Activated gamma-delta T cell (primary cell): ENCODE results near the gene THAP2.
A peak's percentile ranks its signal among the peaks of the same experiment; 100 is the strongest.
"Not testable (repeated sequence)": the region's sequence is repeated elsewhere in the genome, so short reads cannot be mapped to it uniquely, and the experiment has no call there.

ENCODE experiments used
- DNase-seq: peaks from one replicate; lab custom pipeline; 2025; lab: John Stamatoyannopoulos, UW

Gene THAP2

DNA sequence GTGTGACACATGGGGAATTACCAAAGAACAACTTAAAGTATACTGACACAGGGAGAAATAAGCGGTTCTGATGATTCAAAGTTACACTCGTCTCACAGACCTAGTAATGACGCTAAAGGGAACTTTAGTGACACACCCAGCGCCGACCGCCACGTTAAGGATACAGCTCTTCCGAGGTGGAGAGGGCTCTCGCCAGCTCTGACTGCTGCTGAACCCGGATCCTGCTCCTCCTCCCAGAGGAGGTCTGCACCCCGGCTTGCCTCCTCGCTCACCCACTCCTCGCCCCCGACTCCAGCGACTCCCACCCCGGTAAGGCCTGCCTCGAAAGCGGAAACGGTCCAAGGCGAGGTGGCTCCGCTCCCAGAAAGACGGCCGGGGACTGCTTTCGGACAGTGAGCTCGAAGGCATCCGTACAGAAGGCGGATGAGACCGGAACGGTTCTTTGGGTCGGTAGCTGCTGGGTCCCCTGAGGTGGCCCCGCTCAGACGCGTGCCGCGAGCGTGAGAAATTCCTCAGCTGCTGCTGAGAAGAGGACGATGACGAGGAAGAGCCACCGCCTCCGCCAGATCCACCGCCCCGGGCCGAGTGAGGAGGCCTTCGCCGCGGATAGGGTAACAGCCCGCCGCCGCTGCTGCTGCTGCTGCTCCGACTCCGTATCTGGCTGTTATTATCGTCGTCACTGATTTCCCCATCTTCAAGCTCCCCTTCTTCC, 1.1 kb upstream of the THAP2 start:
- DNase-seq: peak; percentile 48

DNA sequence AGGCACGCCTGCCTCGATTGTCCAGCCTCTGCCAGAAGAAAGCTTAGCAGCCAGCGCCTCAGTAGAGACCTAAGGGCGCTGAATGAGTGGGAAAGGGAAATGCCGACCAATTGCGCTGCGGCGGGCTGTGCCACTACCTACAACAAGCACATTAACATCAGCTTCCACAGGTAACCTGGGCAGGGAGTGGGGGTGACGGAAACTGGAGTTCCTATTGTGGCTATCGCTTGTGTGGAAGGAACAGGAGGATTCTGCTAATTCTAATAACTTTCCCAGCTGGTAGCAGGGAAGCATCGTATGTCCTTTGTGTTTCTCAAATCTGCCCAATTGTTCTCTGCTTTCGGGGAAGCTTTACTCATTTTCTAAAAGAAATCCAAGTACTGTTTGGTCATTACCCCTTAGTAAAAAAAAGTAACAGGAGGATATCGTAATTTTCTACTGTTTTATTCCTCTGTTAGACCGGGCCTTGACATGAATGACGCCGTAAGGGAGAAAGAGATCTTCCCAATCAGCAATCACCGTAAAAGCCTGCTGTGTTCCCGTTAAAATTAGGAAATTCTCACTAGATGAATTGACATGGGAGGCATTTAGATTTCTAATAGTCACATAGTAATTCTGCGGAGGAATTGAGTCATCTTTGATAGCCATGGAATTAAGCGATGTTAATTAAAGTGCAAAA, 449 bp downstream of the THAP2 start:
- DNase-seq: peak; percentile 14

DNA sequence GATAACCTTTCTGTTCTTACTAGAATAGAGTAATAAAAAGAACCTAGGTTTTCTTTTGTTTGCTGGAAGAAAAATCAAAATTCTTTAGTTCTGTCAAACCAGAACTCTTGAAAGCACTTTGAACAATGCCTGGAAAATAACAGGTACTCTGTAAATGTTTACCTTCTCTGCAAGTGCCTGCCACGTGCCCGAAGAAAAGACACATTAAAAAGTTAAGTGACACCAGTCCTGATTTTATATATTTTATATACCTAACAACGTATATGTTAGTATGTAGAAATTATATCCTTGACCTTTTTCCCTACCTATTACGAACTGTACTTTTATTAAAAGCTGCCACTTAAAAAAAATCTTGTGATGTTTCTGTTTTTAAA, 976 bp downstream of the THAP2 start:
- no peak for DNase-seq

DNA sequence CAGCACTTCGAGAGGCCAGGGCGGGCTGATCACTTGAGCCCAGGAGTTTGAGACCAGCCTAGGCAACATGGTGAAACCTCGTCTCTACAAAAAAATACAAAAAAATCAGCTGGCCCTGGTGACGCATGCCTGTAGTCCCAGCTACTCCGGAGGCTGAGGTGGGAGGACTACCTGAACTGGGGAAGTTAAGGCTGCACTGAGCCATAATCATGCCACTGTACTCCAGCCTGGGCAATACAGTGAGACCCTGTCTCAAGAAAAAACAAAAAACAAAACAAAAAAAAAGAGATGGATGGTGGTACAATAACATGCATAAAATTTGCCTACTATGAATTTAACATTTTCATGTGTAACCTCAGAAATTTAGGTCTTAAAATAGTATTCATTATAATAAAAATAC, 2.2 kb downstream of the THAP2 start:
- no peak for DNase-seq

DNA sequence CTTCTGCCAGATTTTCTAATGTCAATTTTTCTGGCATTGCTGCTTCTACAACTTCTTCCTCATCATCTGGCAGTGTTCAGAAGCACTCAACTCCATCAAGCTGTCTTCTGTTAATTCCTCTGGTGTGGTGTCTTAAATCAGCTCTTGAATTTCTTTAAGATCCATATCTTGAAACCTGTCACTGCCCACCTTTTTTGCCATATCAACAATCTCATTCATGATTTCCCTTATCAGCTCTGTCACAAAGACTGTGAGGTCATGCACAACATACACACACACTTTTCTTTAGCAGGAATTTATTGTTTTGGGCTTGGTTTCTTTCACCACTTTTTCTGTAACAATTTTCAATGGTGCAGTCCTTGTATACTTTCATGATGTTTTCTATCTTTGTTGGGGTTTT, 7.2 kb downstream of the THAP2 start:
- no peak for DNase-seq

DNA sequence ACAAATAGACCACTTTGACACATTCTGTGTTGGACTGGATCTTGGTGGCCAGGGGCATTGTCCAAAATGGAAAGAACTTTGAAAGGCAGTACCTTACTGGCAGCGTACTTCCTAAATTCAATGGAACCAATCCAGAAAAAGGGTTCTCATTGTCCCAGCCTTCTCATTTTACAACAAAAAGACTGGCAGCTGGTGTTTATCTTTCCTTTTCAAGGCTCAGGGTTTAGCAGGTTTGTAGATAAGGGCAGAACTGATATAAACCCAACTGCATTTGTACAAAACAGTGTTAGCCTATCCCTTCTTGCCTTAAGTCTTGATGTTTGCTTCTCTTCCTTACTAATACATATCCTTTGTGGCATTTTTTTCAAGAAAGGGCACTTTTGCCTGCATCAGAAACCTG, 7.7 kb downstream of the THAP2 start:
- DNase-seq: no peak

DNA sequence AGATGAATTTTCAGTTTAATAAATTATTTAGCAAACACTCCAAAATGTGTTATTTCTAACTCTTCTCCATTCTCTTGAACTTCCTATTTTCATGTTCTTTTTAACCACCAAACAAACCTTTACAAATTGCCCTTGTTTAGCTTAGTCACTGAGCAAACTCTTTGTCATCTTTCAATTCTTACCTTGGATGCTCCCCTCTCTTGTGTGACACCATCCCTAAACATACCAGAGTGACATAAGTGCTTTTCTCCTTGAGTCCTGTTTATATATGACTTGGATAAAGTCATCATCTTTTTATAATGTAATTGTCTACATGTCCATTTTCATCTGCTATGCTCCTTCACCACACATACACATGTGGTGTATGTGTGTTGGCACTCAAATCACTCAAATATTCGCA, 18.4 kb downstream of the THAP2 start:
- DNase-seq: no peak

DNA sequence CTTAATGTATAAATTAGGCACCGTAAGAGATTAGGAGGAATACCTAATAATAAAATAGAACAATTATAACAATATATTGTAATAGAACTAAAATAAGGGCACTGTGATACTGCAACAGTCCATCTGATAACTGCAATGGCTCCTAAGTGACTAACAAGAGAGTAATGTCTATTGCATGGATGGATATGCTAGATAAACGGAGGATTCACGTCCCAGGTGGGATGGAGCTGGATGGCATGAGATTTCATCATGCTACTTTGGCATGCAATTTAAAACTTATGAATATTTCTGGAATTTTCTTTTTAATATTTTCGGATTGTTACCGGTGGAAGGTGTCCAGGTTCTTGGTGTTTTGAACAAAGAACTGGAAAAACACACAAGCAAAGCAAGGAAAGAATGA, 19.5 kb downstream of the THAP2 start:
- DNase-seq: no peak

DNA sequence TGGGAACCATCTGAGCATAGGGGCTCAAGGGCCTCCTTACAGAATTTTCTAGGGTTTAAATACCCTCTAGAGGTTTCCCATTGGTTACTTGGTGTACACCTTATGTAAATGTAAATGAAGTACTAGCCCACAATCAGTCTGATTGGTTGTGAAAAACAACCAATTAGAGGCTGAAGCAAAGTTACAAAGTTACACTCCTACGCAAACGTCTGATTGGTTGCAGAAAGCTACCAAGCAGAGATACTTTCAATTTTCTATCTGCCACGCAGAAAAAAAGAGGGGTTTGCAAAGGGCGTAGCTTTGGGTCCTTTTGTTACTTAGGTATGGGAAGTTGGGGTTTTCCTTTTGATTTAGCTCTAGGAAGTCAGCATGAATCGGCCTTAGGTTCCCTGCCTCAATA, 20.0 kb downstream of the THAP2 start:
- no peak for DNase-seq

DNA sequence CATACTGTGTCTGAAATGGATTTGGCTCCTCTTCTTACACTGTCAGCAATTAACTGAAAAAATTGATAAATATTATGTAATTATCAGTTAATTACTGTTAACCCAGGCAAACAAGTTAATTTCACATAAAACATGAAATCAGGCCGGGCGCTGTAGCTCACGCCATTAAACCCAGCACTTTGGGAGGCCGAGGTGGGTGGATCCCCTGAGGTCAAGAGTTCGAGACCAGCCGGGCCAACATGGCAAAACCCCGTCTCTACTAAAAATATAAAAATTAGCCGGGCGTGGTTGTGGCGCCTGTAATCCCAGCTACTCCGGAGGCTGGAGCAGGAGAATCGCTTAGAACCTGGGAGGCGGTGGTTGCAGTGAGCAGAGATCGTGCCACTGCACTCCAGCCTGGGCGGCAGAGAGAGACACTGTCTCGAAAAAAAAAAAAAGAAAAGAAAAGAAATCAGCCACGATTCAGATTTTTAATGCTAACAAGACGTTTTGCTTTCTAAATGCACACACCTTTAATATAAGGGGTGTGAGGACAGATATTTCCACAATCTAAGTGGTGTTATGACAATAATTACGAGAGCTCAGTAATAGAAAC, 21.3 kb downstream of the THAP2 start:
- DNase-seq: no peak

DNA sequence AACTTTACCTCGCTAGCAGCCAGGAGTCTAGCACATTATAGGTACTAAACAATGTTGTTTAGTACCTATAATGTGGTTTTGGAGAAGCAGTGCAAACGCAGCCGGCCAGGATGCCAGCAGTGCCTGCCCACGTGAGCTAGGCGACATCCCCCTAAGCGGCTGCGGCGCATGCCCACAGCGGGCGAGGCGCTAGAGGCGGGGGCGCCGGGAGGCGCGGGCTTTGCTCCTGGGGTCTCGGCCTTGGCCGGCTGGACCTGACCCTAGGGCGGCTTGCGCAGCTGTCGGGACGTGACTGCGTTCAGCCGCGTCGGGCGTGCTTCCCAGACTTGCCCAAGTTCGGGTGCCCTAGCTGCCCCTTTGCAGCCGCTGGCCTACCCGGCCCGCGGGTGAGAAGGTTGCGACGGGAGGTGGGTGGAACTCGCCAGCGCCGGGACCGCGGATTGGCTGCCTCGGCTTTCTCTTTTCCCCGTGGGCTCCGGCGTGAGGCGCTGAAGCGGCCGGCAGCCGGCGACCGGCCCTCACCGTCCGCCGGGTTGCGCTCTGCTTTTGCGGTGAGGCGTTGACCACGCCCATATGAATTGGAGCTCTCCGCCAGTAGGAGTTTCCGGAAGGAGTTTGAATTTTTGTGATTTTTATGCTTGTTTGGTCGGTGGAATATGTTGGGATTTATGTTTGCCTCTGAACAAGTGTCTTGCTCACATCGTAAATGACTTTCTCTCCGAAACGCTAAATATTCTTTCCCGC, 22.0 kb downstream of the THAP2 start, which contains the start of gene TMEM19:
TSS of gene TMEM19 (plus strand) at position 169 of the 744 bp plus-strand sequence. CDS start 599 bp downstream, outside the sequence.
- DNase-seq: peak; percentile 79

DNA sequence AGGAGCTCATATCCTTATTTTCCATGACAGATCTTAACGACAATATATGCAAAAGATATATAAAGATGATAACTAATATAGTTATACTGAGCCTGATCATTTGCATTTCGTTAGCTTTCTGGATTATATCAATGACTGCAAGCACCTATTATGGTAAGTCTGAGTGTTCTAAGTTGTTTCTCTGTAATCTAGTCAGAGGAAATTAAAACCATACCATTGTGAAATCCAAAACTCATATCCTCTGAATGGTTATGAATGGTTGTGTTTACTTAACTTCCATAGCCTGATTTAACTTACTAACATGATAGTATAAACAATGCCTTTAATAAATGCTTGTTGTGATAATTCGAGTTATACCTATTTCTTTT, 22.5 kb downstream of the THAP2 start:
- no peak for DNase-seq

DNA sequence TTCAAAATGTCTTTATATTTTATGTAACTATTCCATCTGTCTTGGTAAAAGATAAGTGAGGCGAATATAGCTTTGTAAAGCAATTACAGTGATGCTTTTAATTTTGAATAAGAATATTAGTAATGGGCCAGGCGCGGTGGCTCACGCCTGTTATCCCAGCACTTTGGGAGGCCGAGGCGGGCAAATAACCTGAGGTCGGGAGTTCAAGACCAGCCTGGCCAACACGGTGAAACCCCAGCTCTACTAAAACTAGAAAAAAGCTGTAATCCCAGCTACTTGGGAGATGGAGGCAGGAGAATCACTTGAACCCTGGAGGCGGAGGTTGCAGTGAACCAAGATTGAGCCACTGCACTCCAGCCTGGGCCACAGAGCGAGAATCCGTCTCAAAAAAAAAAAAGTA, 23.1 kb downstream of the THAP2 start:
- DNase-seq: not testable (repeated sequence)

DNA sequence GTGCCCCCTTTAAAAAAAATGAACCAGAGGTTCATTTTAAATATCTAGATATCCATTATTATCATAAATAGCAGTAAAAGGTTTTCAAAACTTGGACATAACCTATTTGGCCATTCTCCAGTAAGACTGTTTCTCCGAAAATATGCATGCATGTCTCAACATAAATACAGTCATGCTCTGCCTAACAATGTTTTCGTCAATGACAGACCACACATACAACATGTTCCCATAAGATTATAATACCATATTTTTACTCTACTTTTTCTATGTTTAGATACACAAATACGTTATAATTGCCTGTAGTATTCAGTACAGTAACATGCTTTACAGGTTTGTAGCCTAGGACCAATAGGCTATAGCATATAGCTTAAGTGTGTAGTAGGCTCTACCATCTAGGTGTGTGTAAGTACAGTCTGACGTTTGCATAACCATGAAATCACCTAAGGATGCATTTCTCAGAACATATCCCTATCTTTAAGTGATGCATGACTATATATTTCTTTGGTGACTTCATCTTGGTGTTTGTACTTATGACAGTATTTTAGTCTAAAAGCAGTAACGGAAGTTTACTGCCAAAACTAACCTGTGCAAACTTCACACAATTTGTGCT, 25.0 kb downstream of the THAP2 start:
- DNase-seq: no peak

DNA sequence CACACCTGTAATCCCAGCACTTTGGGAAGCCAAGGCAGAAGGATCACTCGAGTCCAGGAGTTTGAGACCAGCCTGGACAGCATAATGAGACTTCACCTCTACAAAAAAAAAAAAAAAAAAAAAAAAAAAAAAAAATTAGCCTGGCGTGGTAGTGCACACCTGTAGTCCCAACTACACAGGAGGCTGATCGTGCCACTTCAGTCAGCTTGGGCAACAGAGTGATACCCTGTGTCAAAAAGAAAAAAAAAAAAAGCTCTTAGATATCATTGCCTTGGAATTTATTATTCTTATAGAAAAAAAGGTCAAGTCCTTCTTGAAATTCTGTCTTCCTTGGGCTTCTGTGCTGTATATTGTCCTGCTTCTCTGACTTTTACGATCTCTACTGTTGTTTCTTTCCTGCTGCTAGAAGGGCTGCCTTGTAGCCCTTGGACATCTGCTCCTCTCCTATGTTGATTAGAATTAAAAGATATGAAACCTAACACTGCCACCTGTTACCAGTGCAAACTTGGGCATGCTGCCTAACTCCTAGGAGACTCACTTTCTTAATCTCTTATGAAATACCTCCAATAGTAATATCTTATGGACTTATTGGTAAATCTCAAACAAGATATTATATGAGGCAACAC, 27.5 kb downstream of the THAP2 start:
- no peak for DNase-seq

DNA sequence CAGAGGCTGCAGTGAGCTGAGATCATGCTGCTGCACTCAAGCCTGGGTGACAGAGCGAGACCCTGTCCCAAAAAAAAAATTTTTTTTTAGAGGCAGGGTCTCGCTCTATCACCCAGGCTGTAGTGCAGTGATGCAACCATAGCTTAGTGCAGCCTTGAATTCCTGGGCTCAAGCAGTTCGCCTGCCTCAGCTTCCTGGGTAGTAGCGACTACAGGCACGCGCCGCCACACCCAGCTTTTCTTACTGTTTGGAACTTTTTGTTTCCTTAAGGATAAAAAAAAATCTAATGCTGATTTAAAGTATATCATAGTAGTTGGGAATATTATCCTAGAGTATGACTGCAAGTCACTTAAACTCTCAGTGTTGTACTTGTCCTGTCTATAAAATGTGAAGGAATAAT, 29.0 kb downstream of the THAP2 start:
- no peak for DNase-seq

DNA sequence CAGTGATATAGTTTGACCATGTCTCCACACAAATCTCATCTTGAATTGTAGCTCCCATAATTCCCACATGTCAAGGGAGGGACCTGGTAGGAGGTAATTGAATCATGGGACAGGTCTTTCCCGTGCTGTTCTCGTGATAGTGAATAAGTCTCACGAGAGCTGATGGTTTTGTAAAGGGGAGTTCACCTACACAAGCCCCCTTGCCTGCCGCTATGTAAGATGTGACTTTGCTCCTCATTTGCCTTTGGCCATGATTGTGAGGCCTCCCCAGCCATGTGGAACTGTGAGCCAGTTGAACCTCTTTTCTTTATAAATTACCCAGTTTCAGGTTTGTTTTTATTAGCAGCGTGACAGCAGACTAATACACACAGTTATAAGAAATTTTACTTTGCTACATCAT, 29.6 kb downstream of the THAP2 start:
- DNase-seq: not testable (repeated sequence)

DNA sequence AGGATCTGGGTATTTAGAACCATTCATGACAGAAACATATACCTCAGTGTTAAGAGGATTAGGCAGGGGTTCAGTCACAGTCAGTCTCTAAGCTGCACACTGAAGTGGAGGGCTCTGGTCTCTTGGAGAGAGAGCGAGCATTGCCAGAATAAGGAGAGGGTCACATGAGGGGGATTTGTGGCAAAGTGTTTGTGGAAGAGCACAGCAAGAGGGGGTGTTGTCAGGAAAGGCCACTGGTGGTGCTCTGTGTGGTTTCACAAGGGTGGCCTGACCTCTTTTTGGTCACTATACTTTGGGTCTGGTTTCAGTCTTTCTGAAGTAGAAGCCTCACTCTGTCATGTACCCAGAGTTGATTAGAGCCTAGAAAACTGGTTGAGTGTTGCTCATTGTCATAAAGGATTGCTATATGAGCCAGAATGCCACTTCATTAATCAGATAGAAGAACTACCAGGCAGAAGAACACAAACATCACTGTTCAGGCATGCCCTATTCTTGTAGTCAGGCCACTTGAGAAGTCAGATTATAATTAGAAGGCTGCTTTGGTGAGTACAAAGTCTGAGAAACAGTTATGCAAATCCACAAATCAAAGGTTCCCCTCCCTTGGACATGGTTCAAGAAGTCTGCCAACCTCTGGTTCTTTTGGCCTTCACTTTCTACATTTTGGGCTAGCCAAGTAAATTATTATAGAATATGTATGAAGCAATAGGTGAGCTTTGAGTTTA, 30.2 kb downstream of the THAP2 start:
- no peak for DNase-seq

DNA sequence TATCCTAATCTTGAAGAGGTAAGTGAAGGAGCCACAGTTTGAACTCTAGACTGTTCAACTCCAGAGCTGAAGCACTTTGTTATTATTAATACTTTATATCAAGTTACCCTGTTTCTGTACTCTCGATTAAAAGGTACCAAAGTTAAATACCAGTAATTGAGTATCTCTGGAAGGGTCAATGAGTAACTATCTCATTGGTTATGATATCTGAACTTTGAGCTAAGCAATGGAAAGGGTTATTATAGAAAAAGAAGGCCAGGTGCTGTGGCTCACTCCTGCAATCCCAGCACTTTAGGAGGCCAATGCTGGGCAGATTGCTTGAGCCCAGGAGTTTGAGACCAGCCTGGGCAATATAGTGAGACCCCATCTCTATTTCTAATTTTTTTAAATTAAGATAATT, 31.7 kb downstream of the THAP2 start:
- no peak for DNase-seq

DNA sequence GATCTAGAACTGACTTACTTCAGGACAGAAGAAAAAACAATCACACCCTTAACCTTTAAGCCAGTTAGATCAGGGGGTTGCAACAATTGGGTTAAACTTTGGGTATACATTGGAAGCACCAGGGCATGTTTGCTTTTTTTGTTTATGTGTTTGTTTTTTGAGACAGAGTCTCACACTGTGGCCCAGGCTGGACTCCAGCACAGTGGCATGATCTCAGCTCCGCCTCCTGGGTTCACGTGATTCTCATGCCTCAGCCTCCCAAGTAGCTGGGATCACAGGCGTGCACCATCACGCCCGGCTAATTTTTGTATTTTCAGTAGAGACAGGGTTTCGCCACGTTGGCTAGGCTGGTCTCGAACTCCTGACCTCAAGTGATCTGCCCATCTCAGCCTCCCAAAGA, 38.1 kb downstream of the THAP2 start:
- not testable (repeated sequence) for DNase-seq

DNA sequence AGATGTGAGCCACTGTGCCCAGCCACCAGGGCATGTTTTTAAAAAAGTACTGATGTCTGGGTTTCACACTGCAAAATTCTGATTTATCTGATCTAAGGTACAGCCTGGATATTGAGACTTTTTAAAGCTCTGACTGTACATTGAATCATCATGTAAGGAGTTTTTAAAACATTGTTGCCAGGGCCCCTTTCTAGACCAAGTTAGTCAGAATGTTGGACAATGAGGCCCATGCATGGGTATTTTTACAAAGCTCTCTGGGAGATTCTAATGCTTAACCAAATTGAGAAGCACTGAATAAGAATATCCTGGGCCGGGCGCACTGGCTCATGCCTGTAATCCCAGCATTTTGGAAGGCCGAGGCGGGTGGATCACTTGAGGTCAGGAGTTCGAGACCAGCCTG, 38.5 kb downstream of the THAP2 start:
- no peak for DNase-seq
